Raji (cell line): Measurements from ENCODE around the gene EPO.
A peak's percentile ranks its signal among the peaks of the same experiment; 100 is the strongest.

Experiments
- POLR2A ChIP-seq: IDR thresholded peaks from 2 replicates; pipeline ENCODE4 v1.6.1; 2011; ENCODE audit warnings: low read depth, low read length, control low read depth; ENCODE audit not compliant: insufficient read depth

Gene EPO

DNA sequence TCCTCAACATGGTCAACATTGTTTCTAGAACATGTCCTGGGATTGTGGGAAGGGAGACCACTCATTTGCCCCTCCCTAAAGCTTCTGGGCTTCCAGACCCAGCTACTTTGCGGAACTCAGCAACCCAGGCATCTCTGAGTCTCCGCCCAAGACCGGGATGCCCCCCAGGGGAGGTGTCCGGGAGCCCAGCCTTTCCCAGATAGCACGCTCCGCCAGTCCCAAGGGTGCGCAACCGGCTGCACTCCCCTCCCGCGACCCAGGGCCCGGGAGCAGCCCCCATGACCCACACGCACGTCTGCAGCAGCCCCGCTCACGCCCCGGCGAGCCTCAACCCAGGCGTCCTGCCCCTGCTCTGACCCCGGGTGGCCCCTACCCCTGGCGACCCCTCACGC is at the start of gene EPO:
EPO (plus strand) TSS at position 190 of the 392 bp plus-strand sequence. CDS start 513 bp downstream, outside the sequence.
- TF ChIP-seq POLR2A: no peak

DNA sequence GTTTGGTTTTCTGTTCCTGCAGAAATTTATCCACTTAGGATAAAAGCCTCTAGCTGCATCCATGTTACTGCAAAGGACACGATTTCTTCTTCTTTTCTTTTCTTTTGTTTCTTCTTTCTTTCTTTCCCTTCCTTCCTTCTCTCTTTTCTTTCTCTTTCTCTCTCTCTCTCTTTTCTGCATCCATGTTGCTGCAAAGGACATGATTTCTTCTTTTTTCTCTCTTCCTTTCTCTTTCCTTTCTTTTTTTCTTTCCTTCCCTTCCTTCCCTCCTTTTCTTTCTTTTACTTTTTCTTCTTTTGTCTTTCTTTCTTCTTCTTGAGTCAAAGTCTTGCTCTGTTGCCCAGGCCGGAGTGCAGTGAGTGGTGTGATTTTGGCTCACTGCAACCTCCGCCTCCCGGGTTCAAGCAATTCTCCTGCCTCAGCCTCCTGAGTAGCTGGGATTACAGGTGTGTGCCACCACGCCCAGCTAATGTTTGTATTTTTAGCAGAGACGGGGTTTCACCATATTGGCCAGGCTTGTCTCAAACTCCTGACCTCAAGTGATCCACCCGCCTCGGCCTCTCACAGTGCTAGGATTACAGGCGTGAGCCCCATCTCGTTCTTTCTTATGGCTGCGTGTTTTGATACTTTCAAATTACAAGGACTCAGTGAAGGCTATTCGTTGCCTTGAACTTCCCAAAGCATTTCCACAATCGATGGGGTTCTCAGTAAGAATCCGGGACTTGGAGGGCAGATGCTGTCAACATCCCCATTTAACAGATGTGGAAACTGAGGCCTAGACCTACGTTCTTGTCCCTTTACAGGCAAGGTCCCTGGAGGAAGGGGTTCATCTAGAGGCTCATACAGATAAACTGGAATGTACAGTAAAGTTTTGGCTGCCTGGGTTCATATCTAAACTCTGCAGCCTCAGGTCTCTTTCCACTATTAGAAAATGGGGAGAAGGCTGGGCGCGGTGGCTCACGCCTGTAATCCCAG is 48.6 kb upstream of the EPO start:
- no peak for TF ChIP-seq POLR2A

DNA sequence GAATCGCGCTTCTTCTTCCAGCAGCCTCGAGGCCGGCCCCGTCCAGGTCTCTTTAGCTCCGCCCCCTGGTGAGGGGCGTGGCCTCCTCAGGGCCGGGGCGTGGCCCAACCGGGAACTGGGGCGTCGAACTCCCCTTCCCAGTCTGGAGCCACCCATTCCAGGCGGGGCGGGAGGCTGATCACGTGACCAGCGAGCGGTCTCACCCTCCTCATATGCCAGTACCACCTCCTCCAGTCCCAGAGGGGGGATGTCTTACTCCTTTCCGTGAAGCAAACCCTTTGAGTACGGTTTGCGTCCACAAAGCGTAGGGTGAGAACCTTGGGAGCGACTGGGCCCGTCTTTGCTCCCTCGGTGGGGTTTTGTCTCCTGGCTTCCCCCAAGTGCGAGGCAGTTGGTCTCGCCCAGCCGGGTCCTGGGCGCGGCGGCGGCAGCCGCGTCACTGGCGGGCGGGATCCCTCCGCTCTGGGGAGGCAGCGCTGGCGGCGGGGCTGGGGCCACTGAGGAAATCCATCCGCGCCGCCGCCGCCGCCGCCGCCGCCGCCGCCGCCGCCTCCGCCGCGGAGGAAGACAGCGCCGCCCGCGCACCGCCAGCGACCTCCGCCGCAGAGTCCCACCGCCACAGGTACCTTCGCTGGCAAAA is 46.8 kb upstream of the EPO start, which contains the start of gene GNB2:
GNB2 (plus strand) TSS at position 439 of the 640 bp plus-strand sequence. CDS start 2,526 bp downstream, outside the sequence.
- TF ChIP-seq POLR2A: peak; percentile 51

DNA sequence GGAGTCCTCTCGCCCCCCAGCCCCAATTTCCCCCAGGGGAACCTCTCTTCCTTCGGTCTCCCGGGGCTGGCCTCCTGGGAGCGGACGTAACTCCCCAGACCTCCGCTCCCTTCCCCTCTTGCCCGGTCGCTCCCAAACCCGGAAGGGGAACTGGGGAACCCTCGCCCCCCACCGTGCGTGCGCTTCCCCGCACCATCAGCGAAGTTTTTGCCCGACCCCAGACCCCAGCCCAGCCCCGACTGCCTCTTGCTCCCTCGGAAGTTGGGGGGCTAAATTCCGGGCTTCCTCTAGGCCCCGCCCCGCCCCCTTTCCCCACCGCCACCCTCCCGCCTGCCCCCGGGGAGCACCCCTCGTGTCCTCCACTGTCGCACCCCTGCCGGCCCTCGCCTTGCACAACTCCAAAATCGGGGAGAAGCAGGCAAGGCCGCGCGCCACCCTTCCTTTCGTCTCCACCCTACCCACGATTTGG is 46.3 kb upstream of the EPO start:
- TF ChIP-seq POLR2A: 0 out of 2 replicates have a peak, but pooled peaks have one; percentile 41

DNA sequence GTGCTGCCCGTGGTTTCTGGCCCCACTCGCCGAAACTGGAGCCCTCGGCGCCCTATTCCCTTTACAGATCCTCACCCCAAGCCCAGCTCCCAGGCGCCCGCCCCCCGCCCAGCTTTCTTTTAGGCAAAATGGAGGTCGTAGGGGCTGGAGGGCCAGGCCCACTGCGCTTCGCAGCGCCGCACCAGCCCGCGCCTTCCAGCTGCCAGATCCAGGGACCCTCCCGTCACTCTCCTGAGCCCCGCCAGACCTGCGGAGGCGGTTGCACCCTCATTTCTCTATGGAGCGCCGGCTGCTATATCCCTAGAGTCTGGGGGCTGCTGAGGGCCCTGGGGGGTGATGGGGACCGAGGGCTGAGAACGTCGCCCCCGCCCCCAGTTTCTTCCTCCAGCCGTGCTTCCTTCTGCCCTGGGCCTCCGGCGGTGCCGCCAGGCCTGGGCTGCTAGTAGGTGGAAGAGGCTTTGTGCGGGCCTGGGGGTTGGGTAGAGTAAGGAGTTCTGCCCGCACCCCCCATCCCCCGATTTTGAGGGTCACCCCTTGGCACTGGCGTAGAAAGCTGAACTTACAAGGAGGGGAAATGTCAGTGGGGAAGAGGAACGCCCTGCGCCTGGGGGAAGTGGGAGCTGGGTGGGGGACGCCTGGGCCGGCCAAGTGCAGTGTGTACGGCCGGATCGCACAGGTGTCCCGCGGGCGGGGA is 45.7 kb upstream of the EPO start:
- TF ChIP-seq POLR2A: no peak

- no peak for TF ChIP-seq POLR2A
Observed at GRCh38 chr7:100675105-100675451, 45.2 kb upstream of the EPO start.

DNA sequence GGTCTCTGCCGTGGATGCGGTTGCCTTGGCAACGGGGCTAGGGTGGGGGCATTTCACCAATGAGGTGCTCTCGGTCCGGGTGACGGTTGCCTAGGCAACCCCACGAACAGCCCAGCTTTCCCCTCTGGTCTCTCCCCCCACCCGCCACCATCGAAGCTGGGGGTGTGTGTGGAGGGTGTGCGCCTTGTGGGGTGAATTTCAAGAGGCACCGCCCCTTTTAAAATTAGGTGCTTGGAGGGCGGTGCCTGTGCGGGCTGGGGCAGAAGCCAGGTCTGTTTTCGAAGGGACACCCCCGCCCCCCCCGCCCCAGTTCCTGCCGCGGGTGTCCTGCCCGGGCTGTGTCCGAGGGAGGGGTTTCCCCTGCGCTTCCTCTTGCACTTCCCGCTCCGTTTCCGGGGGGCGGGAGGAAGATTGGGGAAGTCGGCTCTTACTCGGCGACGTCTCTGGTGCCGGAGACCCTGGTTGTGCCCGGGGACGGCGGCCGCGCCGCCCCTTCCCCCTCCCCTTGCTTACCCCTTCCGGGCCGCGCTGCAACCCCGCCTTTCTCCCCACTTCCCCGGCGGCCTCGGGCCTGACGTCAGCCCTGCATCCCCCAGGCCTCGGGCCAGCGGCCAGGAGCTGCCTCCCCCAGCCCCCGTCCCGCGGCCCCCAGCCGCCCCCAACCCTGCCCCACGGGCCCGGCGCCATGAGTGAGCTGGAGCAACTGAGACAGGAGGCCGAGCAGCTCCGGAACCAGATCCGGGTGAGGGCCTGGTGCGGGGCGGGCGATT is 44.5 kb upstream of the EPO start:
- TF ChIP-seq POLR2A: peak; percentile 47; the same call in 1 of the 2 replicates

DNA sequence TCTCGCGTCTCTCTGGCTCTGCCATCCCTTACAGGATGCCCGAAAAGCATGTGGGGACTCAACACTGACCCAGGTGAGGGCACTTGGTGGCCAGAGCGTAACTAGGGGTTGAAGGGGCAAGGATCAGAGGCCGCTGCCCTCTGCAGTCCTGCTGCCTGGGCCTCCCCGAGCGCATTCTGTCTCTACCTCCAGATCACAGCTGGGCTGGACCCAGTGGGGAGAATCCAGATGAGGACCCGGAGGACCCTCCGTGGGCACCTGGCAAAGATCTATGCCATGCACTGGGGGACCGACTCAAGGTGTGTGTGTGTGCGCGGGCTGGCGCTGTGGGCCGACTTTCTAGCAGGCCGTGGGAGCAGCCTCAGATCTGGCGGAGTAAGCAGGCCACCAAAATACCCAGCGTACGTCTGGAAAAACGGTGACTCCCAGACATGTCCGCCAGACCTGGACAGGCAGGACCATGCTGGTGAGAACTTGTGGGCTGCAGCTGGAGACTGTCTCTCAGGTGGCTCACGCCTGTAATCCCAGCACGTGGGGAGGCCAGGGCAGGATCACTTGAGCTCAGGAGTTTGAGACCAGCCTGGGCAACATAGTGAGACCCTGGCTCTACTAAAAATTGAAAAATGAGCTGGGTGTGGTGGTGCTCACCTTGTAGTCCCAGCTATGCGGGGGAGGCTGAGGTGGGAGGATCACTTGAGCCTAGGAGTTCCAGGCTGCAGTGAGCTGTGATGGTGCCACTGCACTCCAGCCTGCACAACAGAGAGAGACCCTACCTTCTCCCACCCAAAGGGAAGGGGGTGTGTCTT is 43.6 kb upstream of the EPO start:
- no peak for TF ChIP-seq POLR2A

GRCh38 chr7:100677308-100678267 is 42.7 kb upstream of the EPO start:
- TF ChIP-seq POLR2A: no peak

GRCh38 chr7:100678291-100678984 is 41.8 kb upstream of the EPO start:
- no peak for TF ChIP-seq POLR2A

- no peak for TF ChIP-seq POLR2A
Observed at GRCh38 chr7:100679129-100679926, 40.9 kb upstream of the EPO start.

DNA sequence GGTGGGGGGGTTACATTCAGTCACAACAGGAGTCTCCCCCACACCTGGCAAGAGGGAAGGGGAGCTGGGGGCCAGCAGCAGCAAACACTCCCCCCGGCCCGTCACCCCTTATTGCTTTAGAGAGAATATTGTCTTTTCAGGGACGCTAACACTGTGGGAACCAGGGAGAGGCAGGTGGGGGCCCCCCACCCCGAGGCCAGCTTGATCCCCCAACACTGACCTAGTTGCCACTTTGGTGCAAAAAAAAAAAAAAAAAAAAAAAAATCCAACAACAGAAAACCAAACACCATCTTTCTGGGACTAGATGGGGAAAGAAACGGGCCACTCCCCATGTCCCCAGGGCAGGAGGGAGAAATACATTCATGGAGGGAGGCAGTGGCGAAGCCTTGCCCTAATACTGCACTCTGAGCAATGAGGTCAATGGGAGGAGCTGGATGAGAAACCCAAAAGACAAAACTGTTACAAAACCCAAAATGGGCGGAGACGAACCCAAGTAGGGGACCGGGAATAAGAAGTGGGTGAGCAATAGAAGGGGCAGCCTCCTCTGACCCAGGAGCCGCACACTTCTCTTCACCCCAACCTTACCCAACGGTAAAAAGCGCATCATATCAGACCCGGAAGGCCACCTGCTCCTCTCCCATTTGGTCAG is 40.2 kb upstream of the EPO start:
- no peak for TF ChIP-seq POLR2A
